Muscle of leg (tissue), 11 donors: ENCODE results near the gene EPHA4. TPM values are rescaled to one million over a fixed set of nuclear protein-coding genes. Genes with fewer than 3 reads are reported as not detected.

Experiments used
- DNase-seq: peaks from one replicate; pipeline ENCODE4 v3.0.0; 2013
- H3K27ac ChIP-seq: one replicate; pipeline ENCODE4 v1.5.1; 2013; ENCODE audit warnings: mild to moderate bottlenecking, low read length, control low read depth
- H3K27me3 ChIP-seq: one replicate; pipeline ENCODE4 v1.6.1; 2013; ENCODE audit warnings: low read length; ENCODE audit not compliant: control insufficient read depth, insufficient read depth
- H3K36me3 ChIP-seq: one replicate; pipeline ENCODE4 v1.6.1; 2013; ENCODE audit warnings: low read length; ENCODE audit not compliant: control insufficient read depth, insufficient read depth
- H3K4me1 ChIP-seq: one replicate; pipeline ENCODE4 v1.6.1; 2013; ENCODE audit warnings: low read length; ENCODE audit not compliant: control insufficient read depth, insufficient read depth
- H3K4me3 ChIP-seq: one replicate; pipeline ENCODE4 v1.5.1; 2013; ENCODE audit warnings: low read length, control low read depth
- H3K9me3 ChIP-seq: replicated peaks from 2 replicates; pipeline ENCODE4 v1.6.1; 2013; ENCODE audit warnings: low read depth, low read length; ENCODE audit not compliant: control insufficient read depth
- WGBS: methylation state at CpG from one replicate; pipeline ENCODE4 v1.1.5; 2013; ENCODE audit warnings: missing lambda C conversion rate; ENCODE audit not compliant: insufficient coverage; 5-methylcytosine and 5-hydroxymethylcytosine counted together
- polyA plus RNA-seq, 8 donors: library from polyadenylated mRNA; unstranded; fragments of 120-200 nt; gene quantifications; one replicate each; pipeline versions ENCODE4 v1.2.1 to v1.2.3, GENCODE V29; 2013; ENCODE audit warnings: inconsistent platforms in 1 of 8, low replicate concordance in 1 of 8; ENCODE audit not compliant: insufficient read length in 8 of 8, insufficient read depth in 1 of 8
- total RNA-seq: library from RNA; stranded (reverse); fragments of 120-200 nt; gene quantifications from one replicate; pipeline ENCODE4 v1.2.4, GENCODE V29; 2013

The EPHA4 gene
- total and polyA plus RNA-seq, 9 donors: 9.6 to 30.8 (median 15.1) TPM

DNA sequence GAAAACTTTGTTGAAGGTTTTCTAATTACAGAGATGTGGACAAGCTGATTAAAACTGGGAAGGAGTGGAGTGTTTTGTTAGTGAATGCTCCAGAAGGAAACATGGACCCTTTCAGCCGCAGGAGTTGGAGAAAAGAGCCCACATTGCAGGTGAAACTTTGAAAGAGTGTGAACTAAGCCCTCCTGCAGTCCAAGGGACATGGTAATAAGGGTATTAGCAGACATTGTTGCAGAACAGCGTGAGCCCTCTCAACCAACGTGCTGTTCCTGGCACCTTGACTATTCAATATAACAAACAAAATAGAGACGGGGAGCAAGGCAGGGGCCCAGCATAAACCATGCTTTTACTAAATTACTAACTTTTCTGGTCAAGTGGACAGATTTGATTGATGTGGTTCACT, 122.7 kb downstream of the EPHA4 start:
- DNase-seq: no peak
- WGBS: 88% methylated on average over 1 of the region's 4 CpGs
- Histone ChIP-seq H3K27me3 (no peaks in the 10 kb centered on the region), H3K36me3 (peaks cover 3% of the 10 kb centered on the region), H3K4me1 (no peaks in the 10 kb centered on the region), H3K27ac (no peak overlapping the region), H3K4me3 (no peak overlapping the region), H3K9me3 (no peaks in the 10 kb centered on the region)

DNA sequence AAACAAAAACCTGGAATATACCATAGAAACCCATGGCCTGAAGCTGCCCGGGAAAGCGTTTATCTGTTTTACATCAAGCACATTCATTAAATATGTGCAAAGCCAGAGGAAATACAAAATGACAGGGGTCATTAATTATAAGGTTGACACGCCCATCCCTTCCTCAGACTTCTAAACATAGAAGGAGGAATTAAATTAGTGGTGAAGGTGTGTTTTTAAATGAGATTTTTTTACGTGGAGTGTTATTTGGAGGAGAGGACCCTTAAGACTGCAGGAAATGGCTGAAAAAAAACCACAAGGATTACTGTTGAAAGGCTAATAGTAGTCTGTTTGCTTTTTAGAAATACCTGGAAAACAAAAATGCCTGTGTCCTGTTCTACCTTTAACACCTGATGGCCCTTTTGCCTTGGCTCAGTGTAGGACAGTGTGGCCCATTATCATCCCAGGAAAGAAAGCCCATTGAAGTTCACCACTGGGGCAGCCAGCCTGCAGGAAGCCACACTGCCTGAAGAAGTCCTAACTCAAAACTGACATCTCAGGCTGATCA, 123.2 kb downstream of the EPHA4 start:
- DNase-seq: no peak
- H3K27me3 ChIP-seq: no peaks in the 10 kb centered on the region
- H3K9me3 ChIP-seq: no peaks in the 10 kb centered on the region
- no CpG with 5 or more reads among the region's 4 CpGs for WGBS
- no peak overlapping the region for H3K4me3 ChIP-seq
- H3K4me1 ChIP-seq: peaks cover 2% of the 10 kb centered on the region
- no peak overlapping the region for H3K27ac ChIP-seq
- no peaks in the 10 kb centered on the region for H3K36me3 ChIP-seq

DNA sequence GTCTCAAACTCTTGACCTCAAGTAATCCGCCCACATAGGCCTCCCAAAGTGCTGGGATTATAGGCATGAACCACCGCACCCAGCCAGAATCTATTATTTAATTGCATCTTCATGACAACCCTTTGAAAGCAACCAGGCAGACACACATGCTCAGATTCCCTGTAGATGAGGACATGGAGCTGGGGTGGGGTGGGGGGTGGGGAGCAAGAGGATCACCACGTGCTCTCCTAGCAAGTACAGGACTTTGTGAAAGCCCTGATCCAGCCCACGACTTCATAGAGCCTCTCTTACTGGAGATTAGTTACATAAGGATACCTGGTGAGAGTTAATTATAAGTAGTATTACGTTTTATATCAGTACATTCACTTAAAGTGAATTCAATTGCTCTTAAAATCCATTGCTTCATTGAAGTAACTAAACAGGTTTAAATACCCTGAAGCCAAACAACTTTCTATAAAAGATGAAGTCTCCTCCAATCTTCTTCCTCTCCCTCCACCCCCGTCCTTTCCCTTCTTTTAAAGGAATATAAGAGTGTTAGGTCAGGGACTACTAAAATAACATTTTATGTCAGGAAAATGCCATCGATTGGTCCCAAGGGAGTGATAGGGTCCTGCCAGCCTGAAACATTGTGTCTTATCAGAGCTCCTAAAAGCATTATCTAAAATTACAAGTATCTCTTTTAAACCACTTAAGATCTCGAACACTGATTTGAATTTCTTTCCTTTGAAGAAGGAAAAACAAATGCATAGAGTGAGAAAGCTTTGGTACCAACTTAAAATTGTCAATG, 123.9 kb downstream of the EPHA4 start:
- H3K9me3 ChIP-seq: no peaks in the 10 kb centered on the region
- no peaks in the 10 kb centered on the region for H3K27me3 ChIP-seq
- no peak overlapping the region for H3K27ac ChIP-seq
- peaks cover 2% of the 10 kb centered on the region for H3K4me1 ChIP-seq
- DNase-seq: no peak
- H3K36me3 ChIP-seq: no peaks in the 10 kb centered on the region
- no CpG with 5 or more reads among the region's 8 CpGs for WGBS
- no peak overlapping the region for H3K4me3 ChIP-seq

DNA sequence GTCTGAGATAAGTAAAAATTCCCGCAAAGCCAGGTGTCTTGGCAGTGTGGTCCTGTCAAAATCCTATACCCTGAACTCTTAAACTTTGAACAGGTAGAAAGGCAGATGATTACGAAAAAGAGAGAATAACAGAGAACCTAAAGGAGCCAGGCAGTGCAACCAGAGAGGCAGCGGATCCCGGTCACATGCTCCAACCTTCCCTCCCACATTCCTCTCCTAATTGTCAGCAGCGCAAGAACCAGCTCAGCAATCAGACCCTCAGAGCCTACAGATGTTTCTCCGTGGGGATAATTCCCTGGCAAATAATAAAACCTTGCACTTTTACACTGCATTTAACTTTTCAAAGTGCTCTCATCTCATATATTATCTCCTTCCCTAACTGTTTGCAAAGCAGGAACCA, 124.8 kb downstream of the EPHA4 start:
- Histone ChIP-seq H3K27me3 (no peaks in the 10 kb centered on the region), H3K36me3 (peaks cover 6% of the 10 kb centered on the region), H3K4me3 (no peak overlapping the region), H3K4me1 (peaks cover 2% of the 10 kb centered on the region), H3K9me3 (no peaks in the 10 kb centered on the region), H3K27ac (no peak overlapping the region)
- 61% methylated on average over 3 of the region's 6 CpGs for WGBS
- no peak for DNase-seq

DNA sequence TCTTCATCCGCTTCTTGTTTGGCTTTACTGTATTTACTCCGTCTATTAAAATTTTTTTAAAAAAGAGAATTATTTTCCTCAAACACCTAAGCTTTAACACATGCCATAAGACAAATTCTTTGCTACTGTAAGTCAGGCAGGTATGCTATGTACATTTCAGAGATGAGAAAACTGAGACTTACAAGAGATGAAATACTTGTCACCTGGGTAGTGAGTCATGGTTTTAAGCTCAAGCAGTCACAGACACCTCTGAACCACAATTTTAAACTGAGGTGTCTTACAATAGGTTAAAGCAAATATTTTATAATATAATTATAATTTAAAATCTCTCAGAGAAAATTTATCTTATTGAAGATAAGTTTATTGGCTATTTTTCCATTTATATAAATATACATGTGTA, 126.0 kb downstream of the EPHA4 start:
- H3K27ac ChIP-seq: no peak overlapping the region
- no peak overlapping the region for H3K4me3 ChIP-seq
- H3K27me3 ChIP-seq: no peaks in the 10 kb centered on the region
- H3K36me3 ChIP-seq: peaks cover 16% of the 10 kb centered on the region
- H3K9me3 ChIP-seq: no peaks in the 10 kb centered on the region
- peaks cover 2% of the 10 kb centered on the region for H3K4me1 ChIP-seq
- DNase-seq: no peak
- WGBS: no CpG with 5 or more reads among the region's 2 CpGs

DNA sequence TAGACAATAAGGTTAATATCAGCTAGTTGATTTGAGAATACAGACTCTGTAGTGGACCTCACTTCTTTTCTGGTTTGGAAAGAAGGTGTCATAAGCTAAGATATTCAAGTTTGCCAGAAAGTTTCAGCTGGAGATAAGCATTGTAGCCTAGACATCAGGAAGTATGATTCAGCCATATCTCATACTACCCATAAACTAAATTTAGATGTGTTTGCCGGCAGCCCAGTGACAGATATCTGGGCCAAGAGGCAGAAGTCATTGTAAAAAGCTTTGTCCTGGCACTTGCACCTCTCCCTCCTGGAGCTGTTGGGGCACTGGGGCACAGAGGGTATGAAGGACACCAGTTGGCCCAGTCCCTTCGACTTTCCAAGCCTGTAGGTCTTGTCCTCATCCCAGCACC, 128.0 kb downstream of the EPHA4 start:
- no peaks in the 10 kb centered on the region for H3K9me3 ChIP-seq
- no peak for DNase-seq
- no CpG with 5 or more reads among the region's 2 CpGs for WGBS
- no peak overlapping the region for H3K27ac ChIP-seq
- H3K4me1 ChIP-seq: peaks cover 2% of the 10 kb centered on the region
- no peak overlapping the region for H3K4me3 ChIP-seq
- H3K27me3 ChIP-seq: no peaks in the 10 kb centered on the region
- H3K36me3 ChIP-seq: peaks cover 17% of the 10 kb centered on the region

DNA sequence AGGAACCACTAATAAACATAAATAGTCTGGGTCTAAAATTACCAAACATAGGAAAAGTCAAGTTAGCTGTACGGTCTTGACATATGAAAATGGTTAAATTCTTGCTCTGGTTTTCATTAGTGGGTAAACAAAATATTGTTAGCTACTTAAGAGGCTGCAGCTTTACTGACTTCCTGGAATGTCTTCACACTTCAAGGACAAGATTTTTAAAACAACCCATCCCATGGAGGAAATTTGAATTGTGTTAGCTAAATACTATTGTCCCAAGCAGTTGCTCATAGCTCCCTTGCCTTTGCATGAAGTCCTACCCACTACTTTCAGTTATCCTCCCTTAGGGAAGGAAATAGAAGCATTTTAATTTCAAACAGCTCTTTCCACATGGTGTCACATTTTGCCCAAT, 128.5 kb downstream of the EPHA4 start:
- Histone ChIP-seq H3K4me1 (peaks cover 2% of the 10 kb centered on the region), H3K4me3 (no peak overlapping the region), H3K9me3 (no peaks in the 10 kb centered on the region), H3K36me3 (peaks cover 17% of the 10 kb centered on the region), H3K27me3 (no peaks in the 10 kb centered on the region), H3K27ac (no peak overlapping the region)
- WGBS: no CpG with 5 or more reads among the region's 1 CpG
- no peak for DNase-seq

DNA sequence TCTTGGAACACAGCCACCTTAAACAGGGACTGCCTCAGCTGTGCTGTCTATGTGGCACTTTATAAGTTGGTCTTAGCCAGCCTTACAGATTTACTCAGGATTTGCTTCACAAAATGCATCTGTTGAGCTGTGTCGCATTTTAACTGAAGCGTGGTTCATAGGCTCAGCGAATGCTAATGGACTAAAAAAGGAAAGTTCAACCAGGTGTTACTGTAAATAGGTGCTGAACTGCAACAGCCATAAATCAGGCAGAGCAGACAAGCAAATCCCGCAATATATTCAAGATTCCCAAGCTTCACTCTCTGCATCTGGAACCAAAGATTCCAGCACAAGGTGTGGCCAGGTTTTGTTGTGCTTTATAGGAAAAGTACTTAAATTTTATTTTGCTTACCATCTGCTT, 130.0 kb downstream of the EPHA4 start:
- no peak overlapping the region for H3K27ac ChIP-seq
- H3K4me3 ChIP-seq: no peak overlapping the region
- no peaks in the 10 kb centered on the region for H3K27me3 ChIP-seq
- H3K36me3 ChIP-seq: peaks cover 17% of the 10 kb centered on the region
- DNase-seq: no peak
- H3K9me3 ChIP-seq: no peaks in the 10 kb centered on the region
- WGBS: no CpG with 5 or more reads among the region's 4 CpGs
- peaks cover 2% of the 10 kb centered on the region for H3K4me1 ChIP-seq

DNA sequence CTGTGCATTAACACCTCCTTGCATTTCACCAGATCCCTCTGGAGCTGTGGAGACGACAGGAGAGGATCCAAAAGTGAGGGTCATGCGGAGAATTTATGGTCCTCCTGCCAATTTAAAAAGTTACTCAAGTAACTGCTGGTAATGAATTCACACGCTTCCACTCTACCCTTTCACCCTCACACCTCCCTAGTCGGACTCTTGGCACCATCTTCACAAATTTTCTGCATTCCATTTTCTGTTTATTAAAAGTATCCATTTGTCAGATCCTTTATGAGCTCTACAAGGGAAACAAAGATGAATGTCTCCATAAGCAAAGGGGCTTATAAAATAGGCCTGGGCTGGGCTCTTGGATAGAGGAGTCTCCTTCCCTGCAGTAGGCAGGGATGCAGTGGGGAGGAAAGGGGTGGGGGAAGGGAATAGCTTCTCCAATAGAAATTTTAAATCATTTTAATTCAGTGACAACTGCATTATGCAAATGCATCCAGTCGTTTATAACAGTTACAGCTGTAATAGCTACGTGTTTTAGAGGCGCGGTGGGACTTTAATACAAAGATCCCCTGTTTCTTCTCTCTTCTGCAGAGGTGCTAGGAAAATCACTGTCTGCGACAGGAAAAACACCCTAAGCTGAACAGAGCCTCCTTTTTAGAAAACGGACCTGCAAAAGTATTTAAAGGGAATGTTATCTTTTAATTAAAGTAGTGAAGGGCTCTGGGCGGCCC, 132.2 kb downstream of the EPHA4 start:
- Histone ChIP-seq H3K27me3 (no peaks in the 10 kb centered on the region), H3K27ac (no peak overlapping the region), H3K4me1 (peaks cover 2% of the 10 kb centered on the region), H3K4me3 (no peak overlapping the region), H3K9me3 (no peaks in the 10 kb centered on the region), H3K36me3 (peaks cover 17% of the 10 kb centered on the region)
- DNase-seq: no peak
- WGBS: 60% methylated on average over 5 of the region's 11 CpGs

DNA sequence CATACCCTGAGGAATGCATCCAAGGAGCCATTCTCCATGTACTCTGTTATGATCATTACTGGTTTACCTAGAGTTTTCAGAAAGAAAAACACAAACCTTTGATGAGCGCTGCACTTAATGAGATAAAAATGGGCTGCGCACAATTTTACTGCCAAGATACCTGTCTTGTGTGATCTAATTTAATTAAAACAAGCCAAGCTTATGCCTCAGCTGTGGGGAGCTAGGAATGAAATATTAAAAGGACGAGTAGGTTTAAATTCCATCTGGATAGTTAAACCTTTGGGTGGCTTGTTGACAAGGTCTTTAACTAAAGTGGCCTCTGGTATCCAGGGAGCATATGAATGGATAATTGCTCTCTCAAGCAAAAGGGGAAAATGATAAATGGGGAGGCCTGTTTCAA, 135.0 kb downstream of the EPHA4 start:
- DNase-seq: no peak
- Histone ChIP-seq H3K9me3 (no peaks in the 10 kb centered on the region), H3K27ac (no peak overlapping the region), H3K27me3 (no peaks in the 10 kb centered on the region), H3K36me3 (peaks cover 9% of the 10 kb centered on the region), H3K4me3 (no peak overlapping the region), H3K4me1 (no peaks in the 10 kb centered on the region)
- 43% methylated on average over 1 of the region's 3 CpGs for WGBS
